M059J (cell line): Measurements from ENCODE around the gene ANKRD36. TPM values are rescaled to one million over a fixed set of nuclear protein-coding genes. Genes with fewer than 3 reads are reported as not detected.
"Not testable (repeated sequence)": the region's sequence is repeated elsewhere in the genome, so short reads cannot be mapped to it uniquely, and the experiment has no call there.

ENCODE experiments used
- DNase-seq: peaks from one replicate; pipeline ENCODE4 v3.0.0-alpha.2; 2012; ENCODE audit warnings: low read depth
- total RNA-seq: library from RNA; depleted of rRNA; stranded (reverse); fragments of >200 nt; shearing (Covaris generic); gene quantifications from 2 replicates; pipeline ENCODE4 v1.2.3, GENCODE V29; 2014; rRNA removed

The ANKRD36 gene
- 3.0 and 7.5 TPM in 2 replicates for total RNA-seq

GRCh38 chr2:97113050-97113881, at the start of gene ANKRD36:
Gene ANKRD36, plus strand, starts transcription at chr2:97113153. Its CDS starts 587 bp downstream, at chr2:97113740.
- DNase-seq = peak; percentile 76

- not testable (repeated sequence) for DNase-seq
Observed at GRCh38 chr2:97066030-97066429, 46.9 kb upstream of the ANKRD36 start.

GRCh38 chr2:97067279-97068004, 45.5 kb upstream of the ANKRD36 start:
- no peak for DNase-seq

- DNase-seq = no peak
Observed at GRCh38 chr2:97068074-97068473, 44.9 kb upstream of the ANKRD36 start.

GRCh38 chr2:97068722-97069121, 44.2 kb upstream of the ANKRD36 start:
- not testable (repeated sequence) for DNase-seq

DNA sequence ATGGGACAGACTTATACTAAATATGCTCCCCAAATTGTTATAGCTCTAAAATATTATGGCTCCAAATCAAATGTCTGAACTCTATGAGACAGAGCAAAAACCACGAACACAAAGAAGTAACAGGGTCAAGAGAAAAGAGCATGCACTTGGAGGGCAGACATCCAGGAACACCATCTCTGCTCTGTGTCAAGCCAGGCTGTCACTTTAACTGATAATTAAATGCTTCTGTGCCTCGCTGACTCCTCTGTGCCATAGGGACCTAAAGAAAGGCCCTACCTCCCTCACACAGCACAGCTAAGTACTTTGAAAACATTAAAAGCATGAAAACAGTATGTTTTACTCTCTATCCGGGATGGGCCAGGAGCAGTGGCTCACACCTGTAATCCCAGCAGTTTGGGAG, 42.0 kb upstream of the ANKRD36 start:
- DNase-seq = not testable (repeated sequence)

DNA sequence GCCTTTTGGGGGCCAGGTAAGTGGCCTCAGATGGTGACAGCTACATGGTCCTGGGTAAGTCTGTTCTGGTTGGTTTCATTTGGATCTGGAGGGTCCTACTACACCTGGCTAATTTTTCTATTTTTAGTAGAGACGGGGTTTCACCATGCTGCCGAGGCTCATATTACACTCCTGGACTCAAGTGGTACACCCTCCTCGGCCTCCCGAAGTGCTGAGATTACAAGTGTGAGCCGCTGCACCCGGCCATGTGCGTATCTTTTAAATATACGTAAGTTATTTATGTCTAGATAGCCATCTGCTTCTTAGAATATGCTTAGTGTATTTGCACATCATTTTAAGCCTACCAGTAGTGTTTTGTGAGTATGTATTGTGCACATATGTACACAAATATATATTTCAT, 35.7 kb upstream of the ANKRD36 start:
- not testable (repeated sequence) for DNase-seq

DNA sequence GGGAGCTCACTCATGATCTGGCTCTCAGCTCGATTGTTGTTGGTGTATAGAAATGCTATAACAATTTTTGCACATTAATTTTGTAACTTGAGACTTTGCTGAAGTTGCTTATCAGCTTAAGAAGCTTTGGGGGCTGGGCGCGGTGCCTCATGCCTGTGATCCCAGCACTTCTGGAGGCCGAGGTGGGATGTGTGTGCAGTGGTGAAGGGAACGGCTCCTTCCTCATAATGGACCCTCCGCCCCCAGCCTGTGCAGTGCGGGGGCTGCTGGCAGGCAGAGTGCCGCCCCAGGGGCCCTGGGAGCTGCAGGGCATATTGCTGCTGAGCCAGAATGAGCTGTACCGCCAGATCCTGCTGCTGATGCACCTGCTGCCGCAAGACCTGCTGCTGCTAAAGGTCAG, 32.1 kb upstream of the ANKRD36 start:
- DNase-seq = not testable (repeated sequence)

GRCh38 chr2:97082206-97082605, 30.7 kb upstream of the ANKRD36 start:
- DNase-seq = not testable (repeated sequence)

- DNase-seq = not testable (repeated sequence)
Observed at GRCh38 chr2:97083516-97083915, 29.4 kb upstream of the ANKRD36 start.

DNA sequence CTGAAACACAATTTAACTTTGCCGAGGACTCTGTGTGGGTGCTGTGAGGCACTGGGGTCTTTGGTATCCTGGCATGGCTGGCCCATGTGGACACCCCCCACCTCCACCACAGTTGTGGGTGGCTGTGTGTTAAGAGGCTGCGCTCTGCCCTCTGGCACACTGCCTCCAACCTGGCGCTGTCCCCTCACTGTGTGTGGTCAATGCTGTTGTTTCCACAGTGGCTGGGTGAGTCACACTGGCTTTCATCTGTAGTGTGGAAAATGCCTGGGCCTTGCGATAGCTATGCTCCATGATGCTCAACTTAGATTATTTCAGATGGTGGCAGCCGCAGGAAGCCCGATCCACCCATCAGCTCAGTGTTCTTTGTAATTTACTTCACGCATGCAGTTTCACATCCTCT, 27.9 kb upstream of the ANKRD36 start:
- not testable (repeated sequence) for DNase-seq

GRCh38 chr2:97088706-97089105, 24.2 kb upstream of the ANKRD36 start:
- not testable (repeated sequence) for DNase-seq

GRCh38 chr2:97092946-97093345, 20.0 kb upstream of the ANKRD36 start:
- not testable (repeated sequence) for DNase-seq

DNA sequence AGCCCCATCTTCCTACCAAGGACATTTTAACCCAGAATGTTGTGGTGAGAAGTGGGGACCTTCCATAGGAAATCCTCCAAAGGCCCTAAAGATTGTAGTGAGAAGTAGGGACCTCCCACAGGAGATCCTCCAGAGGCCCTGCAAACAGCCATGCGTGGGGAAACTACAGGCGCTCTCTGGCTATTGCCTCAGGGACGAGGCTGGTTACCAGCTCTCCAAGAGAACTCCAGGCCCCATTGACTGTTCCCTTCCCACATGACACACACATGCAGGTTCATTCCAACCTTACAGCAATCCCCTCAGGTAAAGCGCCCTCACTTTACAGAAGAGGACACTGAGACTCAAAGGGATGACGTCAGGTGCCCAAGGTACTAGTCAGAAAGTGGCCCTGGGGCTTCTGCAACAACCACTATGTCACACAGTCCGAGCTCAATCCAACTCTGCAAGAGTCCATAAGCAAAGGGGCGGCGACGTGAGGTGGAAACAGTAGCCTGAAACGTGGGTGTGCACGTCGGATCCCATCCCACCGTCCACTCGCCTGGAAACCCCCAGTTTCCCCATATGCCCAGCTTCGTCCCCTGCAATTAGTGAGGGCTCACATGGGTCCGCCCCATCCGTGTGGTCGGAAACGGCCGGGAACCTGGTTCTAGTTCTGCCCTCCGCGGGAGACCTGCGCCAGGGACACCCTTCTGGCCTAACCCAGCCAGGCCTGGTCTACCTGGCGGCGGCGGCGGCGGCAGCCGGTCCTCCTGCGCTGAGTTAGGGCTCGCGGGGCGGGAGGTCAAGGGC, 18.8 kb upstream of the ANKRD36 start:
- DNase-seq = not testable (repeated sequence)

- DNase-seq = peak; percentile 33
Observed at GRCh38 chr2:97094772-97095611, 18.0 kb upstream of the ANKRD36 start, which contains the start of gene FAHD2B. Gene FAHD2B, minus strand, starts transcription at chr2:97094882. Its CDS starts 3,176 bp downstream, at chr2:97091706.

DNA sequence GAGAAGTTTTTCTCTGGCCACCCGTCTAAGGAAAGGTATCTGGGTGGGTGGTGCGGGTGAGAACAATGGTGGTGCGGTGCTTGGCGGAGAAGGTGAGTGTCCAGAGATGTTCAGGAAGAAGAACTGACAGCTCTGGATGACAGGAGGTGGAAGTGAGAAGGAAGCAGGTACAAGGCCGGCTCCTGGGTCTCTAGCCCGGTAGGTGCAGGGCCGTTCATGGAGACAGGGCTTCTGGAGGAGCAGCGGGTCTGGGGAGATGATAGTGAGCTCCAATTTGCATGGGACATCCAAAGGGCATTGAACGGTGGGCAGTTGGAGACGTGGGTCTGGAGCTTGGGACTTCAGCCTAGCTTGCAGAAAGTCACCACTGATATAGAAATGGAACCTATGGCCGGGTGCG, 17.3 kb upstream of the ANKRD36 start:
- DNase-seq = no peak

DNA sequence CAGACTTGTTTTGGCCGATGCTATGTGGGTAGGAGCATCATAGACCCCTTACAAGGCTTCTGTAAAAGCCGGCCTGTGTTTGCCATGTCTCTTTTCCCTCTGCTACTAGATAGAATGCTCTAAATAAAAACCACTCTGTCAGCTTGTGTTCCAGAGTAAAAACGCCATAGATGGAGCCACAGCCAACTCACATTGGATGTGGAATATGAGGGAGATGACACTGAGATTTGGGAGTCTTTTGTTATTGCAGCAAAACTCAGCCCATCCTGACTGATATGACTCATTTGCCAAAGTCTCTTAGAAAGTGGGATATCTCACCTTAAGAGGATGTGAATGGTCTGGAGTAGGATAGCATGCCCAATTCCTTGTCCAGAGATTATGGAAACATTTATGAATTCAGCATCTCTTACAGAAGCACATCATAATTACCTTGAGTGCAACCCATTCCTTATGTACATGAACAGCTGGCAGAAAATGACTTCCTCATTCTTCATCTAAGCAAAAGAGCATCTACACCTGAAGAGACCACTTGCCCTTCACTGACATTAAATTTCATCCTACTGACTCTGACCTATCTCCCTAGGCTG, 14.1 kb upstream of the ANKRD36 start:
- DNase-seq = not testable (repeated sequence)

DNA sequence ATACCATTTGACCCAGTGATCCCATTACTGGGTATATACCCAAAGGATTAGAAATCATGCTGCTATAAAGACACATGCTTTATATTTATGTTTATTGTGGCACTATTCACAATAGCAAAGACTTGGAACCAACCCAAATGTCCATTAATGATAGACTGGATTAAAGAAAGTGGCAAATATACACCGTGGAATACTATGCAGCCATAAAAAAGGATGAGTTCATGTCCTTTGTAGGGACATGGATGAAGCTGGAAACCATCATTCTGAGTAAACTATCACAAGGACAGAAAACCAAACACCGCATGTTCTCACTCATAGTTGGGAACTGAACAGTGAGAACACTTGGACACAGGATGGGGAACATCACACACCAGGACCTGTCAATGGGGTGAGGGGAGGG, 6.1 kb upstream of the ANKRD36 start:
- not testable (repeated sequence) for DNase-seq

GRCh38 chr2:97111246-97111645, 1.7 kb upstream of the ANKRD36 start:
- DNase-seq = not testable (repeated sequence)

DNA sequence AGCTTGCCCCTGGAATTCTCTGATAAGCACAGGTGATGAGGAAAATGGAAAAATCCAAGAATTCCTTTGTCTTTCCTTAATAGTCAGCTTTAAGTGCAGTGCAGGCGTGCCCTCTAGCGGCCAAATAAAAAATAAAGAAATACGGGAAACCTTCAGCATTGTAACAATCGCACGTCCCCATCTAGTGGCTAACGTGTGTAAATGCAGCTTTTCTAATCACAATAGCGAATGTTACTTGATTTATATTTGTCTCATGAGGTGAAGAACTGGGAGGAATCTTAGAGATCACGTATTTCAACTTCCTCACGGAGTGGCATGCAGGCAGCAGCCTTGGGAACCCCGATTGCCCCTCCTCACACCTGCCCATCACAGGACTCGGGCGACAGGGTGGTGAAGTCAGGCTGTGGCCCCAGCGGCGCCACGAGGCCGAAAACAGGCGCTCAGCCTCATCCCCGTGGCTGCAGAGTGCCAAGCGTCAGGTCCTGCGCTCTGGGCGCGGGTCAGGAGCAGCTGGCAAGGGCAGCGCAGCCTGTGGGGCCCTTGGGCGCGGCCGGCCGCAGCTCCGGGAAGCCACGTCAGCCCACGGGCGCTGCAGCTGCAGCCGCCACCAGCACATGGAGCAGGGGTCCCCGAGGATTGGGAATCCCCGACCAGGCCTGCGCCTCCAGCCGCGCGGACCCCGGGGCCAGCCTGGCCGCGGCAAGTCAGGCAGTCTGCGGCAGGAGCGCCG, 468 bp upstream of the ANKRD36 start:
- peak; percentile 56 for DNase-seq
